HepG2 (cell line): ENCODE data around the gene IER2. TPM values are rescaled to one million over a fixed set of nuclear protein-coding genes. Genes with fewer than 3 reads are reported as not detected.

Experiments used
- GTF2F1 ChIP-seq: fragments of 150-350 bp; IDR thresholded peaks from 2 replicates; pipeline ENCODE4 v1.6.1; 2014; ENCODE audit warnings: low read length
- HOXA7 ChIP-seq: sonication (generic); formaldehyde crosslinking; IDR thresholded peaks from 2 replicates; pipeline ENCODE4 v1.8.1; 2022; ENCODE audit warnings: mild to moderate bottlenecking, missing genetic modification reagents, moderate library complexity
- MEIS2 ChIP-seq: sonication (generic); formaldehyde crosslinking; IDR thresholded peaks from 2 replicates; pipeline ENCODE4 v1.9.0; 2021; ENCODE audit warnings: mild to moderate bottlenecking, missing genetic modification reagents
- POLR2G ChIP-seq: fragments of 200-400 bp; formaldehyde crosslinking; IDR thresholded peaks from 2 replicates; pipeline ENCODE4 v1.6.1; 2018; ENCODE audit warnings: mild to moderate bottlenecking, low read depth, low read length, moderate library complexity
- RAD51 ChIP-seq: fragments of 450-650 bp; IDR thresholded peaks from 2 replicates; pipeline ENCODE4 v1.6.1; 2016; ENCODE audit warnings: borderline replicate concordance
- SIX4 ChIP-seq: sonication (generic); formaldehyde crosslinking; IDR thresholded peaks from 2 replicates; pipeline ENCODE4 v1.4.0; 2020; ENCODE audit warnings: missing genetic modification reagents
- XBP1 ChIP-seq: sonication (generic); formaldehyde crosslinking; IDR thresholded peaks from 2 replicates; pipeline ENCODE4 v1.5.0; 2020; ENCODE audit warnings: missing genetic modification reagents
- ZNF33B ChIP-seq: sonication (generic); formaldehyde crosslinking; IDR thresholded peaks from 2 replicates; pipeline ENCODE4 v1.5.1; 2020; ENCODE audit warnings: mild to moderate bottlenecking, missing genetic modification reagents
- ZNF343 ChIP-seq: sonication (generic); formaldehyde crosslinking; IDR thresholded peaks from 2 replicates; pipeline ENCODE4 v1.4.0; 2020; ENCODE audit warnings: mild to moderate bottlenecking, missing genetic modification reagents
- polyA plus RNA-seq, 8 experiments: library from polyadenylated mRNA; depleted of rRNA in 3 of 8; stranded (reverse) in 7 of 8; unstranded in 1 of 8; fragments of >200 nt; fragmentation: Illumina TruSeq in 4 of 8; extraction: Trizol in 4 of 8; gene quantifications; 2 replicates each; pipeline versions ENCODE4 v1.2.1 to v1.2.3, GENCODE V29; 2011 to 2016; ENCODE audit warnings: low read depth in 4 of 8, missing spikeins in 1 of 8, mixed read lengths in 1 of 8; ENCODE audit not compliant: insufficient read depth in 1 of 8
- total RNA-seq, 5 experiments: library from RNA; depleted of rRNA; stranded (reverse); fragments of >200 nt; fragmentation: Illumina TruSeq; extraction: Trizol; gene quantifications; 2 replicates each; pipeline ENCODE4 v1.2.3, GENCODE V29; 2016; ENCODE audit warnings: low read depth in 1 of 5
- TF ChIP-seq, protein P1 (sequence below): sonication (generic); formaldehyde crosslinking; conservative IDR thresholded peaks from 2 replicates; pipeline ENCODE4 v1.8.1; 2023; ENCODE audit warnings: missing genetic modification reagents
- TF ChIP-seq, protein P2 (sequence below): sonication (generic); formaldehyde crosslinking; IDR thresholded peaks from 2 replicates; pipeline ENCODE4 v1.5.0; 2020; ENCODE audit warnings: missing genetic modification reagents
- TF ChIP-seq, protein P3 (sequence below): fragments of 450-650 bp; IDR thresholded peaks from 2 replicates; pipeline ENCODE4 v1.6.1; 2017; ENCODE audit warnings: mild to moderate bottlenecking
- TF ChIP-seq, protein P4 (sequence below), 2 experiments: sonication (generic) in 1 of 2; formaldehyde crosslinking in 1 of 2; IDR thresholded peaks; 2 replicates each; pipeline versions ENCODE4 v1.4.0 to v1.6.1; 2018 to 2020; ENCODE audit warnings: missing genetic modification reagents in 2 of 2, borderline replicate concordance in 1 of 2, low read depth in 1 of 2, mild to moderate bottlenecking in 1 of 2, missing biosample characterization in 1 of 2
- TF ChIP-seq, protein P5 (sequence below): sonication (generic); formaldehyde crosslinking; IDR thresholded peaks from 2 replicates; pipeline ENCODE4 v1.8.0; 2022; ENCODE audit warnings: missing genetic modification reagents, mild to moderate bottlenecking, borderline replicate concordance
- TF ChIP-seq, protein P6 (sequence below): sonication (generic); formaldehyde crosslinking; conservative IDR thresholded peaks from 2 replicates; pipeline ENCODE4 v1.4.0; 2020; ENCODE audit warnings: missing genetic modification reagents
- TF ChIP-seq, protein P7 (sequence below): sonication (generic); formaldehyde crosslinking; IDR thresholded peaks from 2 replicates; pipeline ENCODE4 v1.5.0; 2020; ENCODE audit warnings: missing genetic modification reagents
- TF ChIP-seq, protein P8 (sequence below): sonication (generic); formaldehyde crosslinking; IDR thresholded peaks from 2 replicates; pipeline ENCODE4 v1.4.0; 2020; ENCODE audit warnings: missing genetic modification reagents

Gene IER2
- total and polyA plus RNA-seq, 2 of the 13 experiments (the other 11 are each of a cell fraction or from before 2014, with no cell fraction given), result 10.1 to 14.3 TPM

DNA sequence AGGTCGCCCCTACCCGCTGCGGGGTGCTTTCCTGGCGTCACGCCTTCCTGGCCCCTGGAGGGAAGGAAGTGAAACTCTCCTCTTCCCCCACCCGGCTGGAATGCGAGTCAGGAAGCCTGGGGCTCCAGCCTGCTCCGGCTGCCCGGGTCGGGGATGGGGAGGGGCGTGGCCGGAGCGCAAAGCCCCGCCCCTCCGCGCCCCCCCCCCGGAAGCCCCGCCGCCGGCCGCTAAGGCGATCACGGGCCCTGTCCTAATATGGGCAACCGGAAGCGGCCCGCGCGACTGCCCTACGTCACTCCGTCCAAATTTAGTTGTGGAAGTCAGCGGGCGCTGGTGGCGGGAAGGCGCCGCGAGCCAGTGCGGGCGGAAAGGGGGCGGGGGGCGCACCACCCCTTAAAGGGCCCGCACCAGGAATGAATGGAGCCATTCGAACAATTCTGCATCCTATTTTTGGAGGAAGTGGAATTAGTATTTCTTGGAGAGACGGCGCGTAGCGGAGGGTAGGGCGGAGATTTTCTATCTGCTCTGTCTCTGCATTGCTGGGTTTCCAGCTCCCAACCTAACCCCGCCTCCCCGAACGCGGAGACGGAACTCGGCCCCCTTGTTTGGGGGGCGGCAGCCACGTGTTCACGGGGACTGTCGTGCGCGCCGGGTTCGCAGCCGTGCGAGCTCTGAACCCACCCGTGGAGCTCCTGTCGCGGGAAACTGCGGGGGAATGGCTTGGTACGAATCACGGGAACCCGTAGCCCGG, 1.6 kb downstream of the IER2 start (continued):
- TF ChIP-seq, protein P1, sequence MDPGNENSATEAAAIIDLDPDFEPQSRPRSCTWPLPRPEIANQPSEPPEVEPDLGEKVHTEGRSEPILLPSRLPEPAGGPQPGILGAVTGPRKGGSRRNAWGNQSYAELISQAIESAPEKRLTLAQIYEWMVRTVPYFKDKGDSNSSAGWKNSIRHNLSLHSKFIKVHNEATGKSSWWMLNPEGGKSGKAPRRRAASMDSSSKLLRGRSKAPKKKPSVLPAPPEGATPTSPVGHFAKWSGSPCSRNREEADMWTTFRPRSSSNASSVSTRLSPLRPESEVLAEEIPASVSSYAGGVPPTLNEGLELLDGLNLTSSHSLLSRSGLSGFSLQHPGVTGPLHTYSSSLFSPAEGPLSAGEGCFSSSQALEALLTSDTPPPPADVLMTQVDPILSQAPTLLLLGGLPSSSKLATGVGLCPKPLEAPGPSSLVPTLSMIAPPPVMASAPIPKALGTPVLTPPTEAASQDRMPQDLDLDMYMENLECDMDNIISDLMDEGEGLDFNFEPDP (CRISPR knock-in tag), result no peak
- TF ChIP-seq, protein P2, sequence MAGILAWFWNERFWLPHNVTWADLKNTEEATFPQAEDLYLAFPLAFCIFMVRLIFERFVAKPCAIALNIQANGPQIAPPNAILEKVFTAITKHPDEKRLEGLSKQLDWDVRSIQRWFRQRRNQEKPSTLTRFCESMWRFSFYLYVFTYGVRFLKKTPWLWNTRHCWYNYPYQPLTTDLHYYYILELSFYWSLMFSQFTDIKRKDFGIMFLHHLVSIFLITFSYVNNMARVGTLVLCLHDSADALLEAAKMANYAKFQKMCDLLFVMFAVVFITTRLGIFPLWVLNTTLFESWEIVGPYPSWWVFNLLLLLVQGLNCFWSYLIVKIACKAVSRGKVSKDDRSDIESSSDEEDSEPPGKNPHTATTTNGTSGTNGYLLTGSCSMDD (CRISPR knock-in tag), result no peak
- no peak for TF ChIP-seq ZNF33B (CRISPR knock-in tag)
- no peak for TF ChIP-seq XBP1
- TF ChIP-seq, protein P3, sequence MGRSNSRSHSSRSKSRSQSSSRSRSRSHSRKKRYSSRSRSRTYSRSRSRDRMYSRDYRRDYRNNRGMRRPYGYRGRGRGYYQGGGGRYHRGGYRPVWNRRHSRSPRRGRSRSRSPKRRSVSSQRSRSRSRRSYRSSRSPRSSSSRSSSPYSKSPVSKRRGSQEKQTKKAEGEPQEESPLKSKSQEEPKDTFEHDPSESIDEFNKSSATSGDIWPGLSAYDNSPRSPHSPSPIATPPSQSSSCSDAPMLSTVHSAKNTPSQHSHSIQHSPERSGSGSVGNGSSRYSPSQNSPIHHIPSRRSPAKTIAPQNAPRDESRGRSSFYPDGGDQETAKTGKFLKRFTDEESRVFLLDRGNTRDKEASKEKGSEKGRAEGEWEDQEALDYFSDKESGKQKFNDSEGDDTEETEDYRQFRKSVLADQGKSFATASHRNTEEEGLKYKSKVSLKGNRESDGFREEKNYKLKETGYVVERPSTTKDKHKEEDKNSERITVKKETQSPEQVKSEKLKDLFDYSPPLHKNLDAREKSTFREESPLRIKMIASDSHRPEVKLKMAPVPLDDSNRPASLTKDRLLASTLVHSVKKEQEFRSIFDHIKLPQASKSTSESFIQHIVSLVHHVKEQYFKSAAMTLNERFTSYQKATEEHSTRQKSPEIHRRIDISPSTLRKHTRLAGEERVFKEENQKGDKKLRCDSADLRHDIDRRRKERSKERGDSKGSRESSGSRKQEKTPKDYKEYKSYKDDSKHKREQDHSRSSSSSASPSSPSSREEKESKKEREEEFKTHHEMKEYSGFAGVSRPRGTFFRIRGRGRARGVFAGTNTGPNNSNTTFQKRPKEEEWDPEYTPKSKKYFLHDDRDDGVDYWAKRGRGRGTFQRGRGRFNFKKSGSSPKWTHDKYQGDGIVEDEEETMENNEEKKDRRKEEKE, result no peak
- no peak for TF ChIP-seq HOXA7 (CRISPR knock-in tag)
- TF ChIP-seq SIX4, result no peak
- TF ChIP-seq, protein P4, sequence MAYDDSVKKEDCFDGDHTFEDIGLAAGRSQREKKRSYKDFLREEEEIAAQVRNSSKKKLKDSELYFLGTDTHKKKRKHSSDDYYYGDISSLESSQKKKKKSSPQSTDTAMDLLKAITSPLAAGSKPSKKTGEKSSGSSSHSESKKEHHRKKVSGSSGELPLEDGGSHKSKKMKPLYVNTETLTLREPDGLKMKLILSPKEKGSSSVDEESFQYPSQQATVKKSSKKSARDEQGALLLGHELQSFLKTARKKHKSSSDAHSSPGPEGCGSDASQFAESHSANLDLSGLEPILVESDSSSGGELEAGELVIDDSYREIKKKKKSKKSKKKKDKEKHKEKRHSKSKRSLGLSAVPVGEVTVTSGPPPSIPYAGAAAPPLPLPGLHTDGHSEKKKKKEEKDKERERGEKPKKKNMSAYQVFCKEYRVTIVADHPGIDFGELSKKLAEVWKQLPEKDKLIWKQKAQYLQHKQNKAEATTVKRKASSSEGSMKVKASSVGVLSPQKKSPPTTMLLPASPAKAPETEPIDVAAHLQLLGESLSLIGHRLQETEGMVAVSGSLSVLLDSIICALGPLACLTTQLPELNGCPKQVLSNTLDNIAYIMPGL (CRISPR knock-in tag; IDR thresholded peaks at IDR 0.05; ENCODE audit: borderline replicate concordance in 1 of 2, low read depth in 1 of 2), result peak; percentile 5 to 80; a peak in 3 of 4 replicates
- TF ChIP-seq, protein P5, sequence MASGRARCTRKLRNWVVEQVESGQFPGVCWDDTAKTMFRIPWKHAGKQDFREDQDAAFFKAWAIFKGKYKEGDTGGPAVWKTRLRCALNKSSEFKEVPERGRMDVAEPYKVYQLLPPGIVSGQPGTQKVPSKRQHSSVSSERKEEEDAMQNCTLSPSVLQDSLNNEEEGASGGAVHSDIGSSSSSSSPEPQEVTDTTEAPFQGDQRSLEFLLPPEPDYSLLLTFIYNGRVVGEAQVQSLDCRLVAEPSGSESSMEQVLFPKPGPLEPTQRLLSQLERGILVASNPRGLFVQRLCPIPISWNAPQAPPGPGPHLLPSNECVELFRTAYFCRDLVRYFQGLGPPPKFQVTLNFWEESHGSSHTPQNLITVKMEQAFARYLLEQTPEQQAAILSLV (CRISPR knock-in tag), result no peak
- TF ChIP-seq, protein P6, sequence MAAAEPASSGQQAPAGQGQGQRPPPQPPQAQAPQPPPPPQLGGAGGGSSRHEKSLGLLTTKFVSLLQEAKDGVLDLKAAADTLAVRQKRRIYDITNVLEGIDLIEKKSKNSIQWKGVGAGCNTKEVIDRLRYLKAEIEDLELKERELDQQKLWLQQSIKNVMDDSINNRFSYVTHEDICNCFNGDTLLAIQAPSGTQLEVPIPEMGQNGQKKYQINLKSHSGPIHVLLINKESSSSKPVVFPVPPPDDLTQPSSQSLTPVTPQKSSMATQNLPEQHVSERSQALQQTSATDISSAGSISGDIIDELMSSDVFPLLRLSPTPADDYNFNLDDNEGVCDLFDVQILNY, result peak; percentile 85; the same call in 1 of the 2 replicates
- TF ChIP-seq ZNF343 (CRISPR knock-in tag), result 0 out of 2 replicates have a peak, but pooled peaks have one; percentile 44
- no peak for TF ChIP-seq GTF2F1
- TF ChIP-seq RAD51, result no peak
- TF ChIP-seq POLR2G, result peak; percentile 81
- TF ChIP-seq MEIS2 (CRISPR knock-in tag), result peak; percentile 53; the same call in 1 of the 2 replicates
- TF ChIP-seq, protein P7, sequence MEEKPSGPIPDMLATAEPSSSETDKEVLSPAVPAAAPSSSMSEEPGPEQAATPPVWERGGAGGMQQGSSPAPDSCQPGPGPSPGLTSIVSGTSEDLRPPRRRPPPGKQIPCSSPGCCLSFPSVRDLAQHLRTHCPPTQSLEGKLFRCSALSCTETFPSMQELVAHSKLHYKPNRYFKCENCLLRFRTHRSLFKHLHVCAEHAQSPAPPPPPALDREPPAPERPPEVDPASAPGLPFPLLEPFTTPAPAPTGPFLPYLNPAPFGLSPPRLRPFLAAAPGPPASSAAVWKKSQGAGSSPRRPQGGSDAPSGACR (CRISPR knock-in tag), result no peak; the same call in 1 of the 2 replicates
- TF ChIP-seq, protein P8, sequence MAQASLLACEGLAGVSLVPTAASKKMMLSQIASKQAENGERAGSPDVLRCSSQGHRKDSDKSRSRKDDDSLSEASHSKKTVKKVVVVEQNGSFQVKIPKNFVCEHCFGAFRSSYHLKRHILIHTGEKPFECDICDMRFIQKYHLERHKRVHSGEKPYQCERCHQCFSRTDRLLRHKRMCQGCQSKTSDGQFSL, result peak; percentile 92
